ENCODE measurements around the gene QSOX2.
A peak's percentile ranks its signal among the peaks of the same experiment; 100 is the strongest.

QSOX2 gene

DNA sequence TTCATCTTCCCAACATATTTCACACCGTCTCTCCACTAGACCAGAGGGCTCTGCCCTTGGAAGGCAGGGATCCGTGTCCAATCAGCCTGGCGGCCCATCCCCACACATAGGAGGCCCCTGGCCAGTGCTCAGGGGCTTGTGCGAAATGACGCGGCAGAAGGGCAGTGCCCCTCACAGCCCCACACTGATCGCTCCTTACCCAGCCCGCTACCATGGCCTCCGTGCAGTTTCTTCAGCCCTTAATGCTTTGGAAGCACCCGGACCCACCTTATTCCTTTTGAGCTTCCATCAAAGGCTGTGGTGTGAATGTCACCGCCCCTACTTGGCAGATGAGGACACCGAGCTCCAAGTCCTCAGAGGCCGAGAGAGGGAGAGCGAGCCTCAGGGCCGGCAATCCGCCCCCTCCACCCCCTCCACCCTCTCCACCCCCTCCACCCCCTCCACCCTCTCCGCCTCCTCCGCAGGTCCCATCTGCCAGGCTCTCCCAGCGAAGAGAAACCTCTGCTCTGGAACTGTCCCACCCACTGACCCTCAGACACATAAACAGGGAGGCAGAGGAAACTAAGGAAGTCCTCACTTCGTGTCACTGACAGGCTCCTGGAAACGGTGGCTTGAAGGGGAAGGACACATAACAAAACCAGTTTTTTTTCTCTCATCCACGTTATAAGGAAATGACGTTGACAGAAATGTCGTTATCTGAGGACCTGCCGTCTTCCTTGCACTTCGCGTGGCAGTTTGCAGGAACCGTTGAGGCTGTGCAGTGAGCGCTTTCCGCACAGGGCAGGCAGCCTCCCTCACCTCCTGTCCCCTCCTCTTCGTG lies 13.9 kb downstream of the QSOX2 start:
- in situ Hi-C loops (cut with HindIII; ENCODE audit: low sequenced_read_pairs), result no loop called here
- no peak overlapping the region for H3K4me3 ChIP-seq (ENCODE audit: low read depth, low read length)
- DNase-seq (ENCODE audit: low read depth, low spot score), result no peak
- TF ChIP-seq, protein P1, sequence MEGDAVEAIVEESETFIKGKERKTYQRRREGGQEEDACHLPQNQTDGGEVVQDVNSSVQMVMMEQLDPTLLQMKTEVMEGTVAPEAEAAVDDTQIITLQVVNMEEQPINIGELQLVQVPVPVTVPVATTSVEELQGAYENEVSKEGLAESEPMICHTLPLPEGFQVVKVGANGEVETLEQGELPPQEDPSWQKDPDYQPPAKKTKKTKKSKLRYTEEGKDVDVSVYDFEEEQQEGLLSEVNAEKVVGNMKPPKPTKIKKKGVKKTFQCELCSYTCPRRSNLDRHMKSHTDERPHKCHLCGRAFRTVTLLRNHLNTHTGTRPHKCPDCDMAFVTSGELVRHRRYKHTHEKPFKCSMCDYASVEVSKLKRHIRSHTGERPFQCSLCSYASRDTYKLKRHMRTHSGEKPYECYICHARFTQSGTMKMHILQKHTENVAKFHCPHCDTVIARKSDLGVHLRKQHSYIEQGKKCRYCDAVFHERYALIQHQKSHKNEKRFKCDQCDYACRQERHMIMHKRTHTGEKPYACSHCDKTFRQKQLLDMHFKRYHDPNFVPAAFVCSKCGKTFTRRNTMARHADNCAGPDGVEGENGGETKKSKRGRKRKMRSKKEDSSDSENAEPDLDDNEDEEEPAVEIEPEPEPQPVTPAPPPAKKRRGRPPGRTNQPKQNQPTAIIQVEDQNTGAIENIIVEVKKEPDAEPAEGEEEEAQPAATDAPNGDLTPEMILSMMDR (IDR thresholded peaks at IDR 0.05; ENCODE audit: low read depth, low read length), result no peak

DNA sequence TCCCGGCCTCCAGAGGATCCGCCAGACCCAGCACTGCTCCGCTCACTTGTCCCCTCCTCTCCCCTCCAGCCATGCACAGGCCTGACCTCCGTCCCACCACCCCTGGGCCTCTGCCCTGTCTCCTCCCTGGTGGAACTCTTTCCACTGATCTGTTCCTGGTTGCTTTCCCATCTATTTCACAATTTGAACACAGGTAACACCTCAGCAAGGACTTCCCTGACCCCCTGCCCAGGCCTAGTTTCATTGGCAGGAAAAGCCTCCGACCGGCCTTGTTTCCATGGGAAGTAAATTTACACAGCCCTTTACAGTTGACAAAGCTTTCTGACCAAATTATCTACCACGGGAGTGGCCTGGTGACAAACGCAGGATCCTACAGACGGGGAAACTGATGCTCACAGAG lies 14.8 kb downstream of the QSOX2 start:
- H3K4me3 ChIP-seq (ENCODE audit: low read depth, low read length), result no peak overlapping the region
- DNase-seq (ENCODE audit: low read depth, low spot score), result no peak
- in situ Hi-C loops (cut with HindIII; ENCODE audit: low sequenced_read_pairs), result no loop called here
- TF ChIP-seq, protein P1 (IDR thresholded peaks at IDR 0.05; ENCODE audit: low read depth, low read length), result no peak

DNA sequence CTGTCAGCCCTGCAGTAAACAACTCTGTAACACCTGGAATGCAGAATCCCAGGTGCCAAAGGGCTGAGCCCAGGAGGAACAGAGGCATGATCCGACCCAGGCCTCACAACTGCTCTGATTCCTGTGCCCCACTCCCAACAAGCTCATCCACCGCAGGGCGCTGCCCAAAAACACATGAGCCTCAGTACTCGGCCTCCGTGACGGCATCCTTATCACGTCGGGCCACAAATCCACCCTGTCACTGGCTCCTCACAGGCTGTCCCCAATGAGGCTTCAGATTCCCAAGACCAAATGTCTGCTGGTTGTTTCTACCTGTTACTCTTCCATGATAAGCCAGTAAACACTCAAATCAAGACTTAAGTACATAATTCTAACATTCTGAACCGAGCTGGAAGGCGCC lies 15.2 kb downstream of the QSOX2 start:
- no peak overlapping the region for H3K4me3 ChIP-seq (ENCODE audit: low read depth, low read length)
- in situ Hi-C loops (cut with HindIII; ENCODE audit: low sequenced_read_pairs), result no loop called here
- DNase-seq (ENCODE audit: low read depth, low spot score), result no peak
- TF ChIP-seq, protein P1 (IDR thresholded peaks at IDR 0.05; ENCODE audit: low read depth, low read length), result no peak

DNA sequence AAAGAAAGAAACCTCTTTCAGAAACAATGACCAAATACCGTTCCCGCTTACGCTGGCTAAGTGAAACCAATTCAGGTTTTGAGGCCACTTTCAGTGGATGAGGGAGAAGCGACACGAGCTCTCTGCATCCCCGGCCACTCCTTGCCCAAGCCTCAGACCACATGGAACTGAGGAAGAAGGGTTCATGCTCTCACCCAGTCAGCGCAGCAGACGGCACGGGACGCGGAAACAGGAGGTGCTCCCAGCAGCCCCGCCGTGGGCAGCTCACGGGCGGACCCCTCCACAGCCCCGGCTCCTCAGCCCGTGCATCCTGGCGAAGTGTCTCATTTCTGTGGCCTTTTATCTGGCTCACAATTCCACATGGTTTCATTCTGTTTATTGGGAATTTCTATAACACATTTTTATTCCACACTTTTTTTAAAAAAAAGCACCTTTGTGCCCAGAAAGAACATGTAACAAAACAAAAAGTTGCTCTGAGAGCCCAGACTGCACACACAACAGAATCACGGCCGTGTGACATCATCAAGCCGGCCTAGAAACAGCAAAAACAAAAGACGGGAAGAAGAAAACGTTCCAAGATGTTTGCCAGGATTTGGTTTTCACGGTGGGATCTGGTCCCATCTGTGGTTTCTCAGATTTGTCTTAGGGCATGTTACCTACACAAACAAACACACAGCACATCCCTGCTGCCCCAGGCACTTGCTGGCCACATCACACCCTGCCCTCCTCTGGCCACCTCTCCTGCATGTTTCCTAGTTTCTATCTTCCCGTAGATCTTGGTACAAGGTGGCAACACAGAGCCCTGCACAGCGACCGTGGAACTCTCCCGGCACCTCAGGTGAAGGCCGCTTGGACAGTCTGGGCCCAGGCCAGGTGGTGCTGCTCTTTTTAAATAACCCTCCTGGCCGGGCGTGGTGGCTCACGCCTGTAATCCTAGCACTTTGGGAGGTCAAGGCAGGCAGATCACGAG lies 16.2 kb downstream of the QSOX2 start:
- H3K4me3 ChIP-seq (ENCODE audit: low read depth, low read length), result no peak overlapping the region
- in situ Hi-C loops (cut with HindIII; ENCODE audit: low sequenced_read_pairs), result no loop called here
- TF ChIP-seq, protein P1 (IDR thresholded peaks at IDR 0.05; ENCODE audit: low read depth, low read length), result no peak
- DNase-seq (ENCODE audit: low read depth, low spot score), result peak; percentile 57

DNA sequence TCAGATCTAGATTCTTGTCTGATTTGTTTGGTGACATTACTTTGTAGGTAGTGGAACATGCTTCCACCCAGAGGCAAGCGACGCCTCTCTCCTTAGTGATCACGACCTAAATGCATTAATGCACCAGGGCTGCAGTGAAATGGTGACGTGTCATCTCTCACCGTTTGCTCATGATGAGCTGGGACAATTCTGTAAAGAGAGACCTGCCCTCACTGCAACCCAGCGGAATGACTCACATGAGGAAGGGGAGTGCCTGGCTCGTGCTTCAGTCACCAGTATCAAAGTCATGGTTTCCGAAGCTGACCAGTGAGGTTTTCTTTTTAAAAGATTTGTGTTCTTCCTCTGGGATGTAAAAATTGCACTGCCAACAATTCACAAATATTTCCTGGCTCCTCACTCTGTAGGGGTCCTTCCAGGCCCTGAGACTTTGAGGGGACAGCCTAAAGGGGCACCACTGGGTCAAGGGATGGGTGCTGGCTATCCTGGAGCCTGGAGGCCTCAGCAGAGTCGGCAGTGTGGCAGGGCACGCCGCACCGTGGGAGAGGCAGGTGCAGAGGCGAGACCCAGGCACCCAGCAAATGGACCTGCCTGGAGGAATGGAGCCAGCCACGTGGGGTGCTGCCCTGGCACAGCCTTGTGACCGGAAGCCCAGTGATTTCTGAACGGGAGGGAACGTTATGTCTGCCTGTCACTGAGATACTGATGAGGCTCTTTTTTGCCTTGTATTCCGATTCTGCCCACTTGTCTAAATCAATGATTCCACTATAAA lies 17.3 kb downstream of the QSOX2 start:
- in situ Hi-C loops (cut with HindIII; ENCODE audit: low sequenced_read_pairs), result no loop called here
- TF ChIP-seq, protein P1 (IDR thresholded peaks at IDR 0.05; ENCODE audit: low read depth, low read length), result no peak
- no peak overlapping the region for H3K4me3 ChIP-seq (ENCODE audit: low read depth, low read length)
- peak; percentile 72 for DNase-seq (ENCODE audit: low read depth, low spot score)
